MV-4-11 (cell line): ENCODE measurements around the gene C8G.

Source experiments
- DNase-seq: peaks from one replicate; lab custom pipeline; 2025; lab: John Stamatoyannopoulos, UW

The C8G gene

DNA sequence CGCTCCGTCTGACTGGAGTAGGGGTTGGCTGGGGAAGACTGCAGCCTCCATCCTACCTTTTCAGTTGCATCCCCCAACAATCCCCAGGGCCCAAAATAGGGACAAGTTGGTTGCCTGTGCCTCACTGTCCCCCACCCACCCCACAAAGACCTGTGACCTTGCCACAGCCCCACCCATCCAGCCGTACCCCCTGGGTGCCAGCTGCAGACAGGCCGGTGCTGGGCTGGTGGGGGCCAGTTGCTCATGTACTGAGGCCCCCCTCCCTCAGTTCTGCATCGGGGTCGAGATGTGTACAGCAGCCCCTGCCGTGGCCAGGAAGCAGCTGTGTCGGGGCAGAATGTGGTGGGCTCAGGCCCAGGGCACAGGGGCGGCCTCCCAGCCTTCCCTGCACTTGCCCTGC lies 38.1 kb downstream of the C8G start:
- DNase-seq = no peak

- DNase-seq = no peak
Measured at GRCh38 chr9:136983656-136984314, 38.7 kb downstream of the C8G start.

- no peak for DNase-seq
Measured at GRCh38 chr9:136984464-136985026, 39.5 kb downstream of the C8G start.

DNA sequence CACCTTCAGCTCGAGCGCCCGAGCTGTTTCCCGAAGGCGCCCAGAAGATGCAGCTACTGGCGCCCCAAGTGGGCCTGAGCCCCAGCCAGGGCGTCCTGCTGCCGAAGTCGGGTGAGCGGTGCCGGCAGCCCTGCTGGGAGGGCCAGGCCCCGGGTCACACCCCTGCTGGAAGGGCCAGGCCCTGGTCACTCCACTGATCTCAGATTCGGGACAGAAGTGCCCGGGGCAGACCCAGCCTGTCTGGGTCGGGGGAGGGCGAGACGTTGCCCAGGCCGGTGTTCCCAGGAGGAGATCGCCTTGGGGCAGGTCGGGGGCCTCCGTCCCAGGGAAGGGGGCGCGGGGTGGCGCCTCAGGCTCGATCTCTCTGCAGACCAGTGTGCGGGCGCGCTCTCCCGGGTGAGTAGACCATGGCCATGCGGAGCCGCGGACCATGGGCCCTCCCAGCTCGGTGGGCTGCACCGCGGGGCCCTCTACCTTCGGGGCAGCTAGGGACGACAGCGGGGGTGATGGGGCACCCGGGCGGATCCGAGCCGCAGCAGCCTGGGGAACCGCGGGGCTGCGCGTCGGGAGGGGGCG lies 40.1 kb downstream of the C8G start:
- DNase-seq = no peak

- no peak for DNase-seq
Measured at GRCh38 chr9:136985853-136986252, 40.8 kb downstream of the C8G start.

DNA sequence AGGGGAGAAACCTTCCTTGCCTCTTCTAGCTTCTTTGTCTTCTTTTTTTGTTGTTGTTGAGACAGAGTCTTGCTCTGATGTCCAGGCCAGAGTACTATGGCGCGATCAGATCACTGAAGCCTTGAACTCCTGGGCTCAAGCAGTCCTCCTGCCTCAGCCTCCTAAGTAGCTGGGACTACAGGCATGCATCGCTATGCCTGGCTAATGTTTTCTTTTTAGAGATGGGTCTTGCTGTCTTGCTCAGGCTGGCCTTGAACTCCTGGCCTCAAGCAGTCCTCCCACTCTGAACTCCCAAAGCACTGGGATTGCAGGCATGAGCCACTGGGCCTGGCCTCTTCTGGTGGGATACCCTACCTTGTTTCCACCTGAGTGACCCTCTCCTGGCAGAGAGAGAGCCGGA lies 43.8 kb downstream of the C8G start:
- no peak for DNase-seq

- no peak for DNase-seq
Measured at GRCh38 chr9:136990242-136990911, 45.3 kb downstream of the C8G start.

- DNase-seq = peak; percentile 80
Measured at GRCh38 chr9:136991993-136992818, 47.2 kb downstream of the C8G start, which contains the start of gene PAXX. Gene PAXX, plus strand, starts transcription at chr9:136992422. Its CDS starts 22 bp downstream, at chr9:136992444.

GRCh38 chr9:136992819-136993369 lies 47.9 kb downstream of the C8G start:
- no peak for DNase-seq

- no peak for DNase-seq
Measured at GRCh38 chr9:136994180-136994887, 49.3 kb downstream of the C8G start.

DNA sequence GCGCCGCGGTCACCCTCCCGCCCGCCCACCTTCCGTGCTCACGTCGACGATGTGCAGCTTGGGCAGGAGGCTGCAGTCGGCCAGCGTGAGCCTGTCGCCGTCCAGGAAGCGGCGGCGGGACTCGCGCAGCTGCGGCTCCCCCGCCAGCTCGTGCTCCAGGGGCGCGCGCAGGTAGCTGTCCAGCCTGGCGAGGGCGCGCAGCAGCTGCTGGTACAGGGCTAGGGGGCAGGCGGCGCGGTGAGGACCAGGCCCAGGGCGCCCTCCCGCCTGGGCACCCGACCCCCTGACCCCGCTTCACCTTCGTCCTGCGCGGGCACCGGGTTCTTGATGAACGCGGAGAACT lies 49.8 kb downstream of the C8G start:
- no peak for DNase-seq

DNA sequence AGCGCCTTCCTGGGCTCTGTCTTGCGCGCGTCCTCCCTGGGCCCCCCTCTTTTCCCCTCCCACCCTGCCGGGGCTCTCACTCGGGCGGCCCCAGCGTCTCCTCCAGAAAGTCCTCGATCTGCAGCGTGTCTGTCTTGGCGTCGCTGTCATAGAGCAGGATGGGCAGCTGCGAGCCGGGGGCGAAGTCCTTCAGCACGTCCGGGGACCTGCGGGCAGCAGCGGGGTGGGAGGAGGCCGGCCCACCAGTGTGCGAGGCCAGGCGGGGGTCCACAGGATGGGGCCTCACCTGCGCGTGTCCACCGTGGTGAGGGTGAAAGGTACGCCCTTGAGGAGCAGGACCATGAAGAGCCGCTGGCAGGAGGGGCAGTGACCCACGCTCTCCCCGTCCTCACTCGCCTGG lies 50.3 kb downstream of the C8G start:
- no peak for DNase-seq

DNA sequence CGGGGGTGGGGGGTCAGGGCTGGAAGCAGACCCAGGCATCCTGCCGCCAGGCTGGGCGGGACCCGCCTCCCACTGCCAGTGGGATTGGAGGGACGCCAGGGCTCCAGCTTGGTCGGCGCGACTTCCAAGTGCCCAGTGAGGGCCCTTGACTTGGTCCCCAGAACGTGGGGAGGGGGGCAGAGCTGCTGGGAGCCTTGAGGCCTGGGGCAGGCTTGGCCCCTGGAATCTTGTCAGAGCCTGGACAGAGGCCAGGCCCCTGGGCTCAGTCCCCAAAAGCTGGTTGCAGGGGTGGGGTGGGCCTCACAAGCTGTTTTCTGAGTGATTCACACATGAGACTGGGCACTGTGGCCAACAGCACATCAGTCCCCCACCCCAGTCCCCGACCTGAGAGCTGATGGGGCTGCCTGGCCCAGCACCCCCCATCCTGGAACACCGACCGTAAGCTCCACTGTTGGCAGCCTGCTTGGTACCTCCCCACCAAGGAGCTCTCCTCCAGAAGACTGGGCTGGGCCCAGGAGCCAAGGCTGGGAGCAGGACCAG lies 50.8 kb downstream of the C8G start:
- DNase-seq = no peak
